Endothelial cell of hepatic sinusoid (primary cell): ENCODE results near the gene PHF21B.
"Not testable (repeated sequence)": the region's sequence is repeated elsewhere in the genome, so short reads cannot be mapped to it uniquely, and the experiment has no call there.

ENCODE experiments used
- in situ Hi-C: cut with HindIII; loops from 2 replicates; pipeline ENCODE4 v1.10.0; 2017; ENCODE audit warnings: low sequenced_read_pairs

Gene PHF21B

DNA sequence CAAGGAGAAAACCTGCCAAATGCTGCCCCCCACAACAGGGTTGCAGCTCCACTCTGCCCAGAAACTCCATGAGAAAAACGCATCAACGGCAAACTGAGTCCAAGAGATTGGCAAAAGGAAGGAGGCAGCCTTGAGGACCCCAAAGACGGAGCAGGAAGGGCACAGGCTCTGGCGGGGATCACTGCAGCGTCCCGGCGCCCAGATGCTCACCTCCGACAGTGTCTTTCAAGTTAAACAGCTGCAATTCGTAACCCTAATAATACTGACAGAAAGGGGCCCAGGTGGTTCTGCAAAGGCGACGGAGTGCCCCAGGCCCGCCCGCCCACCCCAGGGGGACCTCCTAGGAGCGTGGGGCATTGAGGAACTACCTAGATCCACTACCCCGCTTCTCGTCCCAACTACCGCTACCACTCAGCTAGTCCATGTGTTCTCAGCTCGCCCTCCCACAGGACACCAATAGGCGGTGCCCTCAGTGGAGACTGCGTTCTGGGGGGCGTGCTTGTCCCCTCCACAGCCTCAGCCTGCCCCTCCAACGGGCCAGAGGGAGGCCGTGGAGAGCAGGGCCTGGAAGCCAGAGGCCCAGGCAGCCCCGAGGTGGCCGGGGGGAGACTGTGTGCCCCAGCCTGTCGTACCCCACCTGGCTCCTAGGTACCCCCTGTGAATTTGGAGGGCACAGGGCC, 127.4 kb downstream of the PHF21B start:
- in situ Hi-C loops = no loop called here

DNA sequence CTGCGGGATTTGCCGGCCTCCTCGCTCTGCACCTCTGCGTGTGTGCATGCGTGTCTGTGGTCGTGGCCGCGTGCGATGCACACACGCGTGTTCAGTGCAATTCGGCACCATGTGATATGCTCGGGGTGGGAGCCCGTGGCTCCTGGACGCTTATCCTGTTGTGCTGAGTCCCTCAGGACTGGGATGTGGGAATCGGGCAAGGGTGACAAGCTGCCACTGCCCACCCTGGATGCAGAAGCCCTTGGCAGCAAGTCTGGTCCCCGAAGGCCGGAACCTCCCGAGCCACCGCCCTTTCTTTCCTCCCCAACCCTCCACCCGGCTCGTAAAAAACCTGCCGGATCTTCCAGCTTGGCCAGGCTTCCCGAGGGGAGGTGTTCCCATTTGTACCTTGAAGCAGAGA, 128.2 kb downstream of the PHF21B start:
- in situ Hi-C loops = no loop called here

DNA sequence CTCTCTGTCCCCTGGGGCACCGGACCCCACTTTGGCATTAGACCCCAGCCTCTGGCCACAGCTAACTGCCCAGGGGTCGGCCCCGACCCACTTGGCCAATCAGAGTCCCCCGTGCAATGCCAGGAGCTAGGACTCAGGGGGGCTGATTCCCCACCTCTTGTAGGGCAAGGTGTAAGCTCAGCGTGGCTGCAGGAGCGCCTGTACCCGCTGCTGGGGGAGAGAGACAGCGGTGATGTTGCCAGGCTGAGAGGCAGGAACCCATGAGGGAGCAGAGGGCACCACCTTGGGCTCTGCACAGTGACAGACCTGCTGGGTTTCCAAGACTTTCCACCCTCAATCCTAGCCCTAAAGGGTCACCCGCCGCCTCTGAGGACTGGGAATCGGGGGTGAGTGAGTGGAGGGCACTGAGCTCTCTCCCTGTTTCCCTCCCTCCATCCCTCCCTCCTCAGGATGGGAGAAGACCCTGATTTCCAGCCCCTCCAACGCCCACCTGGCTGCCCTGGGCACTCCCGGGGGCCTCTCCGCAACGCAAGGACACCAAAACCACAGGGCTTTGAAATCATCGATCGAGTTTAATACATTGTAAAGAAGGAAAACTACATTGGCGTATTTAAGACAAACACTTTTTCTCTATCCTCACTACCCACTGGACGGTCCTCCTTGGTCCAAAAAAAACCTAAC, 129.1 kb downstream of the PHF21B start:
- in situ Hi-C loops = no loop called here

DNA sequence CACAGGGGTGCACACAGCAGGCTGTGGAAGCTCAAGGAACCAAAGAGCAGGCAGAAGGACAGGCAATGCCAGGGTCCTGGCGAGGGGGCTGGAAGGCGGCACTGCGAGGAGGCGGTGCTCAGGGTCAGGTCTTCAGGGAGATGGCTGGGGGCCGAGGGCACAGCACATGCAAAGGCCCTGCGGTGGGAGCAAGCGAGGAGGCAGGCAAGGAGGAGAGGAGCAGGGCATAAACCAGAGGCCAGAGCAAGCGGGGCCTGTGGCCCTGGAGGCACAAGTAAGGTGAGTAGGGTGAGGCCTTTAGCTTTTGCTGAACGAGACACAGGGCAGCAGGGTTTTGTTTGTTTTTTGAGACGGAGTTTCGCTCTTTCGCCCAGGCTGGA, 130.5 kb downstream of the PHF21B start:
- in situ Hi-C loops = no loop called here

DNA sequence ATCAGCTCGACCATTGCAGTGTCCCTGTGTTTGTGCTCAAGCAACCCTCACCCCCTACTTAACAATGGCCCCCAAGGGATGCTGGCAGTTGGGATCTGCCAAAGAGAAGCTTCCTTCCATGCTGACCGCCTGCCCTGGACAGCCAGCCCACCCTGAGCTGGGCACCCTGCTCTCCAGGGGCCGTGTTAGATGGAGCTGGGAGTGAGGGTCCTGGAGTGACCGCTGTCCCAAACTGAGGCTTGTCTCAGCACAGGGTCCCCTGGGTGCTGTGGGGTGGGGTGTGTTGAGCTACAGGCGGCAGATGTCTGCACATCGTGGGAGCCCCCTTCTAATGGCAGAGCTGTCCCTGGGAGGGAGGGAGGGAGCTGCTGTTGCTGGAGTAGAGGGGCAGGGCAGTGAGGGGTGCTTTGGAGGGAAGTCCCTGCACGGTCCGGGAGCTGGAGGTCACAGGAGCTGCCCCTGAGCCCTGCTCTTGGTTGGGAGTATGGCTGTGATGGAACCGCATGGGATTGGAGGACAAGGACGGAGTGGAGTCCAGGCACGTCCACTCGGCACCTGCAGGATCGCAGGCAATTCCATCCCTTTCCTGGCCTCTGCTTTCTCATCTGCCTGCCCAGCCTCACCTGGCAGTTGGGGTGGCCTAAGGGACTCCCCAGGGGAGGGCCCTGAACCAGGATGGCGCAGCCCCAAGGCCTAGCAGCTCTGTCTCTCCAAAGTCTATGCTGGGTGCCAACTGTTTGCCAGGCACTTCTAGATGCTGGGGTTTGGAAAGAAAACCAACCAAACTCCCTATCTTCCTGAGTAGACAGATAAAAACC, 131.1 kb downstream of the PHF21B start:
- in situ Hi-C loops = no loop called here

DNA sequence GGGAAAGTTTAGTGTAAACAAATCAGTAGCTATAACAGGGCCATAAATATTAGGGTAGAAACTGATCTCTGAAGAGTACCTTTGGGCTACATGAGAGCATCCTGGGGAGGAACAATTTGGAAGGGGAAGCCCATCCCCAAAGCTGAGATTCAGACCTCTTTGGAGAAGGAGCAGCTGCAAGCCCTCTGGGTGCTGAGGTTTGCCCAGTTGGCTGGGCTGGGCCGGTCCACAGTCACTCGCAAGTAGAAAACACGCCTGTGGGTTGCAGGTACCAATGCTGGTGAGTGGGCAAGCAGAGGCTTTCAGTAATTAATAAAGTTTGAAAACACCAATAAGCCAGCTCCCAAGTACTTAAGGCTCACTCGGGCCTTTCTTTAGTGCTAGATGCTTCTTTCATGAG, 132.9 kb downstream of the PHF21B start:
- in situ Hi-C loops = no loop called here

DNA sequence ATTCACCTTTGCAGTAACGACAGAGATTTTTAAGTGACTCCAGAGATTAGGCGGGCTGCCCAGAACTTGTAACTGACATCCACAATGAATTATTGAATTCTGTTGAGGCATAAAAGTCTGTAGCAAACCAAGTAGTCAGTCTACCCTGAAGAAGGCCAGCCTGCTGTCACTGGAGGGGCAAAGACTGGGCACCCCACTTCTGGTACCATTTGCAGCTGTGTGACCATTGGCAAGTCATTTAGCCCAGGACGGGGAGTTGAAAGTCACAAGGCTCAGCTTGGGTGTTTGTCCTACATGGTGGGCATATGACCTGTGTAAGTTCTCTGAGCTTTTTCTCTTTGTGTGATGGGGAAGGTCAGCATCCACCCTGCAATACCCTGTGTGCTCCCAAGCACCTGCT, 138.0 kb downstream of the PHF21B start:
- in situ Hi-C loops = no loop called here

DNA sequence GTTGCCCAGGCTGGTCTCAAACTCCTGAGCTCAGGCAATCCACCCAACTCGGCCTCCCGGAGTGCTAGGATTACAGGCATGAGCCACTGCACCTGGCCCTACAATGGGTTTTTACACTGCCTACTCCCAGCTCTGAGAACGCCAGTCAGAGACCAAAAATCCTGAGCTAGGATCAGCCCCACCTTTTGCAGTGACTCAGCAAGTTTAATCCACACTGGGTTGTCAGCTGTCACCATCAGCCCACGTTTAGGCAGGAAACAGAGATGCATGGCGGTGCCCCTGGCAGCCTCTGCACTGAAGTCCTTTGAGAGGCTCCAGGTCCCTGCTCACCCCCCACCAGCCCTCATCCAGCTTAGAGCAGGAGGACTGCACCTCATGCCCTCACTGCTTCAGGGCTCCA, 139.8 kb downstream of the PHF21B start:
- in situ Hi-C loops = no loop called here

DNA sequence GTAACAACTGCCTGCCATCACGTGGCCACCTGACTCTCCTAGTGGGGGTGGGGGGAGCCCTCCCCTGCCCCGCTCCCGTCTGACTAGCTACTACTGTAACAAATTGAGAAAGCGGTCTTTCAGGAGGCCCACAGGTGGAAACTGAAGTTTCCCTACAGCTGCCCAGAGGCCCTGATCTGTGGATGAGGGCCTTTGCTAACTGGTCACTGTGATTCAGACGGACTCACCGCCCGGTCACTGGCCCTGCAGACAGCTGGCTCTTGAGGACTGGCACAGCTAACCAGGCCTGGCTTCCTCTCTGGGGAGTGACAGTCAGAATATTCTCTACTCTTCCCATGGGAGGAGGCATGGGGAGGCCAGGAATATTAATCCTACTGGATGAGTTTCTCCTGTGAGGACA, 140.6 kb downstream of the PHF21B start:
- in situ Hi-C loops = no loop called here

DNA sequence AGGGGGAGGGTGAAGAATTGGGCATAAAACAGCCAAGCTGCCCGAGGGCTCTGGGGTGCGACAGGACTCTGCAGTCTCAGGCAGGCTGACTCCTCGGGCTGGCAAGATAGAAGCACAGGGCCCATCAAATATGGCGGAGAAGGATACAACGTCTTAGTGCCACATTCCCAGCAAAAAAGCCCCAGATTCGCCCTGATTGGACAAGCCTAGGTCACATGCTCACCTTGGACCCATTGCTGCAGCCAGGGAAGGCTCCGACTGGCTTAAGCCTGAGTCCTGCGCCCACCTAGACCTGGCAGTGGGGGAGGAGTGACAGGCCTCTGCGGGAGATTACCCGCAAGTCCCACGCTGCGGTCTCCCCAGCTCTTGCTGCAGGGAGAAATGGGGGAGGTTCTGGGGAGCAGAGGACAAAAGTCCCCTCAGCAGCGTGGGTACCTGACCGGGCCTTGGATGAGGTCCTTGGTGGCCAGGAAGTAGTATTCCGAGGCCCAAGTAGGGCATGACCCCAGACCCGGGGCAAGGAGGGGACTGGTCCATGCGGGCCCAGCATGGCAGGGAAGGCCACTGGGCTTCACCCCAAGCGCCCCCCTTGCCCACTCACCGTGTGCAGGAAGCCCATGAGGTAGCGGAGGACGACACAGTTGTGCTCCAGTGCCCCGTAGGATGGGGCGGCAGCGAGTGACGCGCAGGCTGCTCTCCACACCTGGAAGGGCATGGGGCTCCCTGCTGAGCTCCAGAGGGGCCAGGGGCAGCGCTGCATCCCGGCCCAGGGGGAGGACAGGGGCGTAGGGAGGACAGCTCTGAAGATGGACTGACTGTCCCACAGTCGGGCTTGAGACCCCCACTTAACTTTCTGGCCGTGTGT, 144.4 kb downstream of the PHF21B start:
- in situ Hi-C loops = no loop called here

DNA sequence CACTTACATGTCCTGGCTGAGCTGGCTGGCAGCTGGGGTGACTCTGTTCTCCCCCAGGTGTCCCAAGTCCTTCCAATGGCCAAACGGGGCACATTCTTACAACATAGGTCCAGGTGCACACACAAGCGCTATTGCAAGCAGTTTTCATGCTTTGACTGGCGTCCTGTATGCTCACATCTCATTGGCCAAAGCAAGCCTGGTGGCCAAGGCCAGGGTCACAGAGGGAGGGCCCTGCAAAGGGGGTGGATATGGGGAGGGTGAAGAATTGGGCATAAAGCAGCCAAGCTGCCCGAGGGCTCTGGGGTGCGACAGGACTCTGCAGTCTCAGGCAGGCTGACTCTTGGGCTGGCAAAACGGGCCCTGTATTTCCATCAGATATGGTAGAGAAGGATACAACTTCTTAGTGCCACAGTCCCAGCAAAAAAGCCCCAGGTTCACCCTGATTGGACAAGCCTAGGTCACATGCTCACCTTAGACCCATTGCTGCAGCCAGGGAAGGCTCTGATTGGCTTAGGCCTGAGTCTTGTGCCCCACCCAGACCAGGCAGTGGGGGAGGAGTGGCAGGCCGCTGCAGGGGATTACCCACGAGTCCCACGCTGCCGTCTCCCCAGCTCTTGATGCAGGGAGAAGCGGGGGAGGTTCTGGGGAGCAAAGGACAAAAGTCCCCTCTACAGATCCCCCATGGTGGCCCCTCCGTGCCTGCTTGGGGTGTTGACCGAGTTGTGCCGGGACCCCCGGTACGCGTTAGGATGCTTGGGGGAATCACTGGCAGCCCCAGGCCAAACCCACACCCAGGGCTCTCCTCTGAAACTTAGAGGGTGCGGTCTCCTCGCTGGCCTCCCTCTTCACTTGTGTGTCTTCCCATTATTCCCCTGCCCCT, 146.6 kb downstream of the PHF21B start:
- in situ Hi-C loops = no loop called here

DNA sequence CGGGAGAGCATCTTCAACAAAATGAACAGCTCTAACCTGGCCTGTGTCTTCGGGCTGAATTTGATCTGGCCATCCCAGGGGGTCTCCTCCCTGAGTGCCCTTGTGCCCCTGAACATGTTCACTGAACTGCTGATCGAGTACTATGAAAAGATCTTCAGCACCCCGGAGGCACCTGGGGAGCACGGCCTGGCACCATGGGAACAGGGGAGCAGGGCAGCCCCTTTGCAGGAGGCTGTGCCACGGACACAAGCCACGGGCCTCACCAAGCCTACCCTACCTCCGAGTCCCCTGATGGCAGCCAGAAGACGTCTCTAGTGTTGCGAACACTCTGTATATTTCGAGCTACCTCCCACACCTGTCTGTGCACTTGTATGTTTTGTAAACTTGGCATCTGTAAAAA, 147.5 kb downstream of the PHF21B start:
- in situ Hi-C loops = no loop called here

DNA sequence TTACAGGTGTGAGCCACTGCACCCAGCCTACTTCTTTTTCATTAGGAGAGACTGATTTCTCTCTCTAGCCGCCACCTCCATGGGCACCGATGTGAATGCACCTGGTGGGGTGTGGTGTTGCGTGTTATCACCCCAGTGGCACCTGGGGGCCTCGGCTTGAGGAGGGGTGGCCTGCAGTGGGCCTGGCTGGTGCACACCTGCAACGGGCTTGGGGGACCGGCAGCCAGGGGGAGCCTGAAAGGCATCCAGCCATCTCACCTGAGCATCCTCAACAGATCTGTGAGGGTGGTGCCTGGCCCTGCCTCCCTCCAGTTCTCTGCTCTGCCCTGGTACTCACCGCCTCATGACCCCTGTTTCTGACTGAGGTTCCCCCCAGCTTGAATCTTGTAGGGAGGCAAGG, 148.6 kb downstream of the PHF21B start:
- in situ Hi-C loops = no loop called here

DNA sequence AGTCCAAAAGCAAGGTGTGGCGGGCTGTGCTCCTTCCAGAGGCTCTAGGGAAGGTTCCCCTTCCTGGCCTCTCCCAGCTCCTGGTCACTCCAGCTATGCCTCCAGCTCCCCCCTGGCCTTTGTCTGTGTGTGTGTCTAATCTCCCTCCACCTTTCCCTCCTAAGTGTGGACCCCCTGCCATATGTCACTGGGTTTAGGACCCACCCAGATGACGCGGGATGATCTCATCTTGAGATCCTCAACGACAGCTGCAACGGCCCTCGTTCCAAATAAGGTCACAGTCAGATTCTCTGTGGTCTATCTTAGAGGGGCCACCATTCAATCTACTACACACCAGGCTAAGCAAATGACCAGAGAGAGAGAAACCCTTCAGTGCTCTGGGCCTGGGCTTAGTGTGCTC, 149.5 kb downstream of the PHF21B start:
- in situ Hi-C loops = no loop called here

DNA sequence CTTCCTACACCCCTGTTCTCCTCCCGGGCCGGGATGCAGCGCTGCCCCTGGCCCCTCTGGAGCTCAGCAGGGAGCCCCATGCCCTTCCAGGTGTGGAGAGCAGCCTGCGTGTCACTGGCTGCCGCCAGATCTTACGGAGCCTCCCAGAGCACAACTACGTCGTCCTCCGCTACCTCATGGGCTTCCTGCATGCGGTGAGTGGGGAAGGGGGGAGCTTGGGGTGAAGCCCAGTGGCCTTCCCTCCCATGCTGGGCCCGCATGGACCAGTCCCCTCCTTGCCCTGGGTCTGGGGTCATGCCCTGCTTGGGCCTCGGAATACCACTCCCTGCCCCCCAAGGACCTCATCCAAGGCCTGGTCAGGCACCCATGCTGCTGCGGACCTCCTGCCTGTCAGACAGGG, 150.2 kb downstream of the PHF21B start:
- in situ Hi-C loops = no loop called here

DNA sequence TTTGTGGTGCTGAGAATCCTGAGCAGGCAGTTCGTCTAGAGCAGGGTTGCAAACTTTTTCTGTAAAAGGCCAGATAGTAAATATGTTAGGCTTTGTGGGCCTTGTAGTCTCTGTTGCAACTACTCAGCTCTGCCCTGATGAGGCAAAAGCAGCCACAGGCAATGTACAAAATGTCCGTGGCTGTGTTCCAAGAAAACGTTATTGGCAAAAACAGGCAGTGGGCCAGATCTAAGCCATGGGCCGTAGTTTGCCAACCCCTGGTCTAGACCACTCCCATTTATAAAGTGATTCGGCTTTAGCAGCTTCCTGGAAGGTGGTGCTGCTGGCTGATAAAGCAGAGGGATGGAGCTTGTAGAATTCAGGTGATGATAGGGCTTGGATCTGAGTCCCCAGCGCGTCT, 151.0 kb downstream of the PHF21B start:
- in situ Hi-C loops = not testable (repeated sequence)

DNA sequence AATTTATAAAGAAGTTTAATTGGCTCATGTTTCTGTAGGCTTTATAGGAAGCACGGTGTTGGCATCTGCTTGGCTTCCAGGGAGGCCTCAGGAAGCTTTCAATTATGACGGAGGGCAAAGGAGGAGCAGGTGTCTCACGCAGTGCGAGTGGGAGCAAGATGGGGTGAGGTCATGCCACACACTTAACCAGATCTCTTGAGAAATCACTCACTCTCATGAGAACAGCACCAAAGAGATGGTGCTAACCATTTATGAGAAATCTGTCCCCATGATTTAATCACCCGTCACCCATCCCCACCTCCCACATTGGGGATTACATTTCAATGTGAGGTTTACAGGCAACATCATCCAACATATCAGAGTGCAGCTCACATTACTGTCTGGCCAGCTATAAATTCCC, 153.9 kb downstream of the PHF21B start:
- in situ Hi-C loops = no loop called here

DNA sequence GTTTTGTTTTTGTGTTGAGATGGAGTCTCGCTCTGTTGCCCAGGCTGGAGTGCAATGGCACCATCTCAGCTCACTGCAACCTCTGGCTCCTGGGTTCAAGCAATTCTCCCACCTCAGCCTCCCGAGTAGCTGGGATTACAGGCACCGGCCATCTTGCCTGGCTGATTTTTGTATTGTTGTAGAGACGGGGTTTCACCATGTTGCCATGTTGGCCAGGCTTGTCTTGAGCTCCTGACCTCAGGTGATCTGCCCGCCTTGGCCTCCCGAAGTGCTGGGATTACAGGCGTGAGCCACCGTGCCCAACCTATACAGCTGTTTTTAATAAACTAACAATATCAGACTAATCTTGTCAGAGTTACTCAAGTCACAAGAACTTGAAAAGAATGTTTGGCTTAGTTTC, 155.2 kb downstream of the PHF21B start:
- in situ Hi-C loops = not testable (repeated sequence)

DNA sequence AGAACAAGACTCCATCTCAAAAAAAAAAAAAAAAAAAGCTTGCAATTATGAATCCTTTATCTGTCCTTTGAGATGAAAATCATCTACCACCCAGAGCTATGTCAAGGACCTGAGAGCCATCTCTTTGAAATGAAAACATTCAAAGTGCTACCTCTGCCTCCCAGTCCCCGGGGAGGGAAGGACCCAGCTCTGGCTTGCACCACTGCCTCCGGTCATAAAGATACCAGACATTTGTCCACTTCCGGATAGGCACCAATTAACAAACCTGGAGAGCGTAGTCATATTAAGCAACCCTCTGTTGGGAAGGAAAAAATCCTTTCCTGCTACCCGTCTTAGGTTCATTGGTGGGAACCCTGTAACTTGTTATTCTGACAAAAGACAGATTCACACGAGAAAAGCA, 158.9 kb downstream of the PHF21B start:
- in situ Hi-C loops = no loop called here

DNA sequence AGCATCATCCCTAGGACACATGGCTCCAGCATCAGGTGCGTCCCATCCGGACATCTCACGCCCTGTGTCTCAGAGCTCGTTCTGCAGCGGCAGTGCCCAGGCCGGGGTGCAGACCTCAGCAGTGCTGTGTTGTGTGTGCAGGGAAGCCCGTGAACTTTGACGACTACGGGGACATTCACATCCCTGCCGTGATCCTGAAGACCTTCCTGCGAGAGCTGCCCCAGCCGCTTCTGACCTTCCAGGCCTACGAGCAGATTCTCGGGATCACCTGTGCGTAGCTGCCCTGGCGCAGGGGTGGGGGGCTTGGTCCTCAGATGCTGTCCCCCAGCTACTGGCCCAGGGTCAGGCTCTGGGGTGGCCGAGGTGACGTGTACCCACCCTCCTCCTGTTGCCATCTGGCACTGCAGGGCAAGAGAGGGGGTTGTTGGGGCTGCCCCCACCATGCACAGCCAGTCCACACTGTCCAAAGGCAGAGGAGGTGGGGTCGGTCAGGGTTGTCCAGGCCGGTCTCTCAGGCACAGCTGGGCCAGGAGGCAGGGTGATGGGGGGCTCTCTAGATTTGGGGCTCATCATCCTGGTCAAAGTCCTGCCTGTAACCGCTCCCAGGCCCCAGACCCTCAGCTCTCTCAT, 160.9 kb downstream of the PHF21B start:
- in situ Hi-C loops = no loop called here
